ENCODE measurements around the gene MAD1L1.

DNA sequence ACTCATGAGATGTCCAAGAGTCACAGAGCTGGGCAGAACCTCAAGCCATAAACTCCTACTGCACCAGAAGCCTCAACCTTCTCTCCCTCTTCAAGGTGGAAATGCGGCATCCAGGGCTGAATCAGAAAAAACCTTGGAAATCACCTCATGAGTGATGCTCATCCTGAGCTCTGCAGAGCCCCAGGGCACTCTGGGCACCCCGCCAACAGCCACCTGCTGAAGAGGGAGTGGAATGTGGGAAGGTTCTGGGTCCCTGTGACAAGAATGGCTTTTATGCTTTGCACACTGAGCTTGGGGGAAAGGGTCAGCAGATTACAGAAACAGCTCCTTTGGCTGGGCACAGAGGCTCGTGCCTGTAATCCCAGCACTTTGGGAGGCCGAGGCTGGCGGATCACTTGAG lies 28.1 kb upstream of the MAD1L1 start:
- TF ChIP-seq FOXP2 (optimal IDR thresholded peaks at IDR 0.05; ENCODE audit: control extremely low read depth, extremely low read length, insufficient read depth), result no peak
- TF ChIP-seq EZH2 (IDR thresholded peaks at IDR 0.05), result no peak
- TF ChIP-seq POLR2AphosphoS5 (IDR thresholded peaks at IDR 0.05; ENCODE audit: borderline replicate concordance, low read depth, low read length), result no peak
